Measurements from ENCODE around the gene KDM2B. TPM values are rescaled to one million over a fixed set of nuclear protein-coding genes. Genes with fewer than 3 reads are reported as not detected.

Gene KDM2B
- total RNA-seq, 1 experiment from 2014 or later, result 24.7 TPM

DNA sequence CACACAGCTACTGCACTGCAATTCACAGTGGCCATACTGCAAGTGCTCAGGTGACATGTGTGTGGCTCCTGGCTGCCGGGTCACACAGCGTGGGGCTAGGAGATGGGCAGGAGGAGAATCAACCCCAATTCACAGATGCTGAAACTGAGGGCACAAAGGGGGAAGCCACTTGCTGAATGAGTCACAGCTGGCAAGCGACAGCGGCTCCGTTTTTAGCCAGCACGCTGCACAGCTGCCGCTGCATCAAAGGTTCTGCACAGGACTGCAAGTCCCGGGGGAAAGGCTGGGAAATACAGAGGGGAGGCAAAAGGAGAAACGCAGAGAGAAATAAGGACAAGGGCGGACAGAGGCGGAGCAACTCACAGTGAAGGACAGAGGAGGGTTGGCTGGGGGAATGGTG, 57.9 kb downstream of the KDM2B start:
- intact Hi-C loops (cut with micrococcal nuclease; ENCODE audit: unreplicated experiment), result no loop called here
- Mint-ChIP-seq H3K4me1 (ENCODE audit: low read depth, unreplicated experiment) (no peaks in the 10 kb centered on the region), H3K27me3 (ENCODE audit: unreplicated experiment) (no peaks in the 10 kb centered on the region), H3K36me3 (ENCODE audit: insufficient read depth, unreplicated experiment) (no peaks in the 10 kb centered on the region), H3K27ac (ENCODE audit: unreplicated experiment) (no peak overlapping the region), H3K4me3 (ENCODE audit: low read depth, unreplicated experiment) (no peak overlapping the region), H3K9me3 (ENCODE audit: low read depth, unreplicated experiment) (no peaks in the 10 kb centered on the region)
- DNase-seq, result no peak
- TF ChIP-seq, protein P1, sequence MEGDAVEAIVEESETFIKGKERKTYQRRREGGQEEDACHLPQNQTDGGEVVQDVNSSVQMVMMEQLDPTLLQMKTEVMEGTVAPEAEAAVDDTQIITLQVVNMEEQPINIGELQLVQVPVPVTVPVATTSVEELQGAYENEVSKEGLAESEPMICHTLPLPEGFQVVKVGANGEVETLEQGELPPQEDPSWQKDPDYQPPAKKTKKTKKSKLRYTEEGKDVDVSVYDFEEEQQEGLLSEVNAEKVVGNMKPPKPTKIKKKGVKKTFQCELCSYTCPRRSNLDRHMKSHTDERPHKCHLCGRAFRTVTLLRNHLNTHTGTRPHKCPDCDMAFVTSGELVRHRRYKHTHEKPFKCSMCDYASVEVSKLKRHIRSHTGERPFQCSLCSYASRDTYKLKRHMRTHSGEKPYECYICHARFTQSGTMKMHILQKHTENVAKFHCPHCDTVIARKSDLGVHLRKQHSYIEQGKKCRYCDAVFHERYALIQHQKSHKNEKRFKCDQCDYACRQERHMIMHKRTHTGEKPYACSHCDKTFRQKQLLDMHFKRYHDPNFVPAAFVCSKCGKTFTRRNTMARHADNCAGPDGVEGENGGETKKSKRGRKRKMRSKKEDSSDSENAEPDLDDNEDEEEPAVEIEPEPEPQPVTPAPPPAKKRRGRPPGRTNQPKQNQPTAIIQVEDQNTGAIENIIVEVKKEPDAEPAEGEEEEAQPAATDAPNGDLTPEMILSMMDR (IDR thresholded peaks at IDR 0.05; ENCODE audit: unreplicated experiment), result no peak
- CTCF ChIA-PET, result no interaction called here
- no TSS peak for BruUV-seq (replicated peaks)

DNA sequence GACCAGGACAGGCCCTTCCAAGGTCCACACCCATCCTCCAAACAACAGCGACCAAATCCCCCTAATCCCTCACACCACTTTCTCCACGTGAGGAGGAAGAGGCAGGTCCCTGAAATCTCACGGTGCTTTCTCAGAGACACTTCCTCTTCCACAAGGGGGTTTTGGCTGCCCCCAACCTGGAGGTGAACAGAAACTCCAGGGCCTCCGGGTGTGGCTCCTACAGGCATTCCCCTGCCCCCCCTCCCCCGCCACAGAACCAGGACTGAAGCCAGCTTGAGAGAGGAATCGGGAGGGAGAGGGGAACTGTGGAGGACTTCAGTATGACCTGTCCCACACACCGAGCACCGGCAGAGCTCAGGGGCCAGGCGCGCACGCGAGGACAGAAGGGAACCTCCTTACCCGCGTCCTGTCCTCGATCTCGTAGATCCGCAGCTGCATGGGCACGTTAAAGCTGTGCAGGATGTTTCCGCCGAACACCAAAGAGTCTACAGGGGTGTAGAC, 60.2 kb downstream of the KDM2B start:
- no peak for DNase-seq
- CTCF ChIA-PET, result no interaction called here
- H3K9me3 Mint-ChIP-seq (ENCODE audit: low read depth, unreplicated experiment), result no peaks in the 10 kb centered on the region
- no peaks in the 10 kb centered on the region for H3K4me1 Mint-ChIP-seq (ENCODE audit: low read depth, unreplicated experiment)
- BruUV-seq (replicated peaks), result no TSS peak
- no peak overlapping the region for H3K27ac Mint-ChIP-seq (ENCODE audit: unreplicated experiment)
- no peaks in the 10 kb centered on the region for H3K36me3 Mint-ChIP-seq (ENCODE audit: insufficient read depth, unreplicated experiment)
- intact Hi-C loops (cut with micrococcal nuclease; ENCODE audit: unreplicated experiment), result no loop called here
- TF ChIP-seq, protein P1 (IDR thresholded peaks at IDR 0.05; ENCODE audit: unreplicated experiment), result no peak
- no peak overlapping the region for H3K4me3 Mint-ChIP-seq (ENCODE audit: low read depth, unreplicated experiment)
- H3K27me3 Mint-ChIP-seq (ENCODE audit: unreplicated experiment), result no peaks in the 10 kb centered on the region

DNA sequence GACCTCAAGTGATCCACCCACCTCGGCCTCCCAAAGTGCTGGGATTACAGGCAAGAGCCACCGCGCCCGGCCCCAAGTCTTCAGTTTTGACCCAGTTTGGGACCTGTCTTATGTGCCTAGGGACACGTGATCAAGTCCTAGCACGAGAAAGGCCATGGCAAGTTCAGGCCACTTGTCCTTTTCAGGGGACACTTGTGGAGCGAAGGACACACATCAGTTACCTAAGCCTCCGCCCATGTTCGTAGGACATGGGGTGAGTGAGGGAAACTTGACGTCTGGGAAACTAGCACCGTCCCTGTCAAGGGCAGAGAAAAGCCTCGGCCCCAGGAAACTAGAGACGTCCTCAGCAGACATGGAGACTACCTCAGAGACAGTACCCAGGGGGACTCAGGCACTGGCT, 60.7 kb downstream of the KDM2B start:
- no peaks in the 10 kb centered on the region for H3K4me1 Mint-ChIP-seq (ENCODE audit: low read depth, unreplicated experiment)
- no peaks in the 10 kb centered on the region for H3K36me3 Mint-ChIP-seq (ENCODE audit: insufficient read depth, unreplicated experiment)
- TF ChIP-seq, protein P1 (IDR thresholded peaks at IDR 0.05; ENCODE audit: unreplicated experiment), result no peak
- BruUV-seq (replicated peaks), result no TSS peak
- DNase-seq, result no peak
- H3K4me3 Mint-ChIP-seq (ENCODE audit: low read depth, unreplicated experiment), result no peak overlapping the region
- H3K27me3 Mint-ChIP-seq (ENCODE audit: unreplicated experiment), result no peaks in the 10 kb centered on the region
- CTCF ChIA-PET, result no interaction called here
- intact Hi-C loops (cut with micrococcal nuclease; ENCODE audit: unreplicated experiment), result no loop called here
- no peaks in the 10 kb centered on the region for H3K9me3 Mint-ChIP-seq (ENCODE audit: low read depth, unreplicated experiment)
- H3K27ac Mint-ChIP-seq (ENCODE audit: unreplicated experiment), result no peak overlapping the region

DNA sequence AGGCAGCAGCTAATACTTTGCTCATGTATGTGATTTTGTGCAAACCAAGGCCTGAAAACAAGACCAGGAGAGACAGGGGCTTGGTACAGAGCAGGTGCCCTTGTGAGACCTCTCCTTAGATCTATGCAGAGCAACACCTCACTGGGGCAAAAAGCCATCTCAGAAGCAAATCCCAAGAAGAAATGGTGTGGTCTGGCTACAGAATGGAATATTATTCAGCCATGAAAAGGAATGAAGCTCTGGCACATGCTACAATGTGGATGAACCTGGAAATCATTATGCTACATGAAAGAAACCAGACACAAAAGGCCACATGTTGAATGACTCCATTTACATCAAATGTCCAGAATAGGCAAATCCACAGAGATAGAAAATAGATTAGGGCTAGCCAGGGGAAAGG, 61.6 kb downstream of the KDM2B start:
- H3K9me3 Mint-ChIP-seq (ENCODE audit: low read depth, unreplicated experiment), result no peaks in the 10 kb centered on the region
- no peaks in the 10 kb centered on the region for H3K27me3 Mint-ChIP-seq (ENCODE audit: unreplicated experiment)

More for the DNA sequence above, 61.6 kb downstream of the KDM2B start:
- no peak for DNase-seq
- CTCF ChIA-PET, result no interaction called here
- BruUV-seq (replicated peaks), result no TSS peak
- H3K36me3 Mint-ChIP-seq (ENCODE audit: insufficient read depth, unreplicated experiment), result peaks cover 4% of the 10 kb centered on the region
- intact Hi-C loops (cut with micrococcal nuclease; ENCODE audit: unreplicated experiment), result no loop called here
- no peak overlapping the region for H3K27ac Mint-ChIP-seq (ENCODE audit: unreplicated experiment)
- peaks cover 3% of the 10 kb centered on the region for H3K4me1 Mint-ChIP-seq (ENCODE audit: low read depth, unreplicated experiment)
- H3K4me3 Mint-ChIP-seq (ENCODE audit: low read depth, unreplicated experiment), result no peak overlapping the region
- TF ChIP-seq, protein P1 (IDR thresholded peaks at IDR 0.05; ENCODE audit: unreplicated experiment), result no peak
